HG03521 (cell line): ENCODE measurements around the gene NARS2.
"Not testable (repeated sequence)": the region's sequence is repeated elsewhere in the genome, so short reads cannot be mapped to it uniquely, and the experiment has no call there.

ENCODE experiments used
- ATAC-seq: cut with Tn5 transposase; IDR thresholded peaks from one replicate; pipeline ENCODE4 v1.9.1; 2021; ENCODE audit warnings: mild to moderate bottlenecking, moderate library complexity; ENCODE audit not compliant: unreplicated experiment

The NARS2 gene

DNA sequence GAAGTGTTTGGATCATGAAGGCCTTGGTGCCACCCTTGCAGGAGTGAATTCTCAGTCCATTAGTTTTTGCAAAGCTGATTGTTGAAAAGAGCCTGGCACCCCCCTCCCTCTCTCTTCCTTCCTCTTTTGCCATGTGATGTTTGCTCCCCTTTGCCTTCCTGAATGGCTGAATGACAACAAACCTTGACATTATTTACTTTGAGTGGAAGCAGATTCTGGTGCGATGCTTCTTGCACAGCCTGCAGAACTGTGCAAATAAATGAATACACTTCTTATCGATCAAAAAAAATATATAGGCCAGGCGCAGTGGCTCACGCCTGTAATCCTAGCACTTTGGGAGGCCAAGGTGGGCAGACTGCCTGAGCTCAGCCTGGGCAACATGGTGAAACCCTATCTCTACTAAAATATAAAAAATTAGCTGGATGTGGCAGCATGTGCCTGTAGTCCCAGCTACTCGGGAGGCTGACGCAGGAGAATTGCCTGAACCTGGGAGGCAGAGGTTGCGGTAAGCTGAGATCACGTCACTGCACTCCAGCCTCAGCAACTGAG, 2.0 kb upstream of the NARS2 start:
- no peak for ATAC-seq

DNA sequence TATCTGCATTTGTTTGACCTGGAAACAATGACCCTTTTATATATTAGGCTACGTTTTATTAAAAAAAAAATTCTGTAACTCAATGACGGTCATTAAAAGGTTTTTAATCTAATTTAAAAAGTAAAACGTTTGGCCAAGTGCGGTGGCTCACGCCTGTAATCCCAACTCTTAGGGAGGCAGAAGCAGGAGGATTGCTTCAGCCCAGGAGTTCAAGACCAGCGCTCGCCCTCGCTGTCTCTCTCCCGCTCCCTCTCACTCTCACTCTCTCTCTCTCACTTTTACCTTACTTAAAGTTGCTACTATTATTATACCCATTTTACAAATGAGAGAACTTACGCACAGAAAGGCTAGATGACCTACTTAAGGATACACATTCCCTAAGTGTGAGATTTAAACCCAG, 814 bp upstream of the NARS2 start:
- no peak for ATAC-seq

DNA sequence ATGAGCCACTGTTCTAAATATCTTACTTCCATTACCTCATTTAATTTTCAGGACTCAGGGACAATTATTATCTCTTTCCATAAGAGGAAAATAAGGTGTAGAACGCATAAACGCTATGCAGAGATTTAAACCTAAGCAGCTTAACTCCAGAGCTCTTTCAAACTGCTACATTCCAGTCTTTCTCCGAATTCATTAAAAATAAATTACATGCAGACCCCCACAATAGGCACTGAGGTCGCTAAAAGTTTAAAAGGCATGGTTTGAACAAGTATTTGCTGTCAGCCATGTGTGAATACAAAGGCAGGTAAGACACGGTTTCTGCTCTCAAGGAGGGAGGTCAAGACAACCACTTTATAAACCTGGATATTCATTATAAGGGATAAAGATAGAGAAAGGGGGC, 983 bp downstream of the NARS2 start:
- no peak for ATAC-seq

DNA sequence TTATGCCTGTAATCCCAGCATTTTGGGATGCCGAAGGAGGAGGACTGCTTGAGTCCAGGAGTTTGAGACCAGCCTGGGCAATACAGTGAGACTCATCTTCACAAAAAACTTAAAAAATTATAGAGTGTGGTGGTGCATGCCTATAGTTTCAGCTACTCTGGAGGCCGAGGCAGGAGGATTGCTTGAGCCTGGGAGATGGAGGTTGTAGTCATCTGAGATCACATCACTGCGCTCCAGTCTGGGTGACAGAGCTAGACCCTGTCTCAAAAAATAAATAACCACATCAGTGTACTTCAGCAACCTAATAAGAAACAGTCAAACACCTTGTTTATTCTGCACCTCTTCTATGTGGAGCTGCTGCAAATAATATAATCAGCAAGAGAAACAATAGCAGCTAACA, 1.4 kb downstream of the NARS2 start:
- no peak for ATAC-seq

DNA sequence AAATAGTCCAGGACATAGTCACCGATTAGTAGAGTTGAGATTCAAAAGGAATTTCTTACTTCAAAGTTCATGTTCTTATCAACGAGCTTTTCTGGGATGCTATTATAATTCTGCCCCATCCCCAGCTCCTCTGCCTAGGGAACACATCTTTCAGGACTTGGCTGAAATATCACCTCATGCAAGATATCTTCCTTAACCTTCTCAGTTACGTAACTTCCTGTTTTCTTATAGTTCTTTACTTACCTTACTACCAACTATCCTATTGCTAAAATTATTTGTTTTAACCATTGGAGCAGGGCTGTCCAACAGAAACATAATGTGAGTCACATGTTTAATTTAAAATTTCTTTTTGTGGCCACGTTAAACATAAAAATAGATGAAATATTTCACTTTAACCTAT, 2.3 kb downstream of the NARS2 start:
- no peak for ATAC-seq

DNA sequence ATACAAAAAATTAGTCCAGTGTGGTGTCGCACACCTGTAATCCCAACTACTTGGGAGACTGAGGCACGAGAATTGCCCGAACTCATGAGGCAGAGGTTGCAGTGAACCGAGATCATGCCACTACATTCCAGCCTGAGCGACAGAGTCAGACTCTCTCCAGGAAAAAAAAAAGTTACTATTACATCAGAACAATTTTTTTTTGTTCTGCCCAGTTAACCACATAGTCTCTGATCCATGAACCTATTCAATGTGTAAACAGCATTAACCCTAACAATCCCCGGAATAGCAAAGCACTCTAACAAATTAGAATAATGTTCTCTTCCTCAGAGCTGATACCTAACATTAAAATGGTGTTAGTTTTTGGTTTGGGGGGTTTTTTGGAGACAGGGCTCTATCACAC, 4.6 kb downstream of the NARS2 start:
- ATAC-seq, result no peak

DNA sequence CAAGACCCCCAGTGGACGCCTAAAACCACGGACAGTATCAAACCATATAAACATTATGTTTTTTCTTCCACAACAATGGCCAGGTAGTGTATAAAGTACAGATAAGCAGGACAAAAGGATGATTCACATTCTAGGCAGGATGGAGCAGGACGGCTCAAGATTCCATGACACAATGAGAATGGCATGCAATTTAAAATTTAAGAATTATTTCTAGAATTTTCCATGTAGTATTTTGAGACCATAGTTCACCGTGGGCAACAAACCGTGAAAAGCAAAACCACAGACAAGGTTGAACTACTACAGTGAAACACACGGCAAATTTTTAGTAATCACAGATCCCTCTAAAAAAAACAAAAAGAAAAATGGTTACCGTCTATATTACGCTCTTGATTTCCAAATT, 7.5 kb downstream of the NARS2 start:
- ATAC-seq, result no peak

DNA sequence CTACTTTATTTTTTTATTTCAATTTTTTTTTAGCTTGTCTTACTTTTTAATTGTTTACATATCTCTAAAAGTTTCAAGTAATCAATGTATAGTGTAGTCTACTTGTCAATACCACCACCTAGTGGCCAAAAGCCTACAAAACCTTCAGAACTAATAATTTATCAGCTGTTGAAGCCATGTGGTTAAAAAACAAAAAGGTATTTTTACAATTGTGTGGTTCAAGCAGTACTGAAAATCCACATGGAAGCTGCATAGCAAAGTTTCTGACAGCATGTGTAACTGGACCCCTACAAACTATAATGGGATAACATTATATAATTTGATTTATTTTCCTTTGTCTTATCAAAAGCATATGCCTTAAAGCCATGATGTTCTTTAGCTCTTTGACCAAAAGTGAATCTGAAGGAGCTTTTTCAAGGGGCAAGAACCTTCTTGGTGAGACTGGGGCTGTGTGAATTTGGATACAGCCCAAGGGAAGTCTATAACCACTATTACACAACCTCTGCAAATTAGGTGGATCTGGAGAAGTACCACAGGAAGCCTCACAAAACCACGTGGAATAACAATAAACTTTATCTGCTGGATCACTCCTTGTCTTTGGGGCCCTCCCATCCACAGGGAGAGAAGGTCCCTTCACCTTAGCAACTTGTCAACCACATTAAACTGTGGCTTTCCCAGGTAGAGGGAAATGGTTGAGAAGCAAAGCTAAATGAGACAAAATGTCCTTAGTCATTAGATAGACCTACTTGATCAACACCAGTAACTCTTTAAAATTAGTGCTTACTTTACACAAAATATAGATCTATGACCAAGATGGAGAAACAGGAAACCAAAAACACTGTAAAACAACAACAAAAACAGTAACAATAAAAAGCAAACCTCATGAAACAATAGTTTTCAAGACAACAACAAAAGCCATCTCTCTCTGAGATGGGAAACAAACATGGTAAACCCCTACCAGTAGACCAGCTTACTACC, 9.9 kb downstream of the NARS2 start:
- ATAC-seq, result no peak

DNA sequence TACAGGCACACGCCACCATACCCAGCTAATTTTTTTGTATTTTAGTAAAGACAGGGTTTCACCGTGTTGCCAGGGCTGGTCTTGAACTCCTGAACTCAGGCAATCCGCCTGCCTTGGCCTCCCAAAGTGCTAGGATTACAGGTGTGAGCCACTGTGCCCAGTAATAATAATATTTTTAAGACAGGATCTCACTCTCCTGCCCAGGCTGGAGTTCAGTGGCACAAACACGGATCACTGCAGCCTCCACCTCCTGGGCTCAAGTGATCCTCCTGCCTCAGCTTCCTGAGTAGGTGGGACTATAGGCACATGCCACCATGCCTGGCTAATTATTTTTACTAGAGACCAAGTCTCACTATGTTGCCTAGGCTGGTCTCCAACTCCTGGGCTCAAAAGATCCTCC, 10.6 kb downstream of the NARS2 start:
- not testable (repeated sequence) for ATAC-seq

DNA sequence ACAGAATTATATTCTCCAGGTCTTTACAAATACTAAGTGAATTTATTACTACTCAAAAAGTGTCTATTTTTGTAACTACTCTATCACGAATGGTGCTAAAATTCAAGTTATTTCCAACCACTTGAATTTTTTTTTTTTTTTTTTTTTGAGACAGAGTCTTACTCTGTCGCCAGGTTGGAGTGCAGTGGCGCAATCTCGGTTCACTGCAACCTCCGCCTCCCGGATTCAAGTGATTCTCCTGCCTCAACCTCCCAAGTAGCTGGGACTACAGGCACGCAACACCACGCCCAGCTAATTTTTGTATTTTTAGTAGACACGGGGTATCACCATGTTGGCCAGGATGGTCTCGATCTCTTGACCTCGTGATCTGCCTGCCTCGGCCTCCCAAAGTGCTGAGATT, 11.6 kb downstream of the NARS2 start:
- ATAC-seq, result not testable (repeated sequence)

DNA sequence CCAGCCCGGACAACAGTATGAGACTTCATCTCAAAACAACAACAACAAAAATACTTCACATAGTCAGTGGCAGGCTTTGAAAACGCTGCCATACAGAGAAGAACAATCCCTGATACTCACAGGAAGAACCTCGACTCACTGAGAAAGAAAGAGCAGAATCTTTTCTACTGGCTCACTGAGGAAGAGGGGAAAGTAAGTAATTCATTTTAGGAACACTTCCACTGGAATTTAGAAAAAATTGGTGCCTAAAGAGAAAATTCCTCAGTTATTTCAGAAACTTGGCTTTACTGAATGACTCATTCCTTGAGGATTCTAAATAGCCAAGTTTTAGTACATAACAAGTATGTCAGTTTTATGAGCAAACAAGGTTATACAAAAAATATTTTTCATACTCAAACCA, 12.3 kb downstream of the NARS2 start:
- ATAC-seq, result no peak

DNA sequence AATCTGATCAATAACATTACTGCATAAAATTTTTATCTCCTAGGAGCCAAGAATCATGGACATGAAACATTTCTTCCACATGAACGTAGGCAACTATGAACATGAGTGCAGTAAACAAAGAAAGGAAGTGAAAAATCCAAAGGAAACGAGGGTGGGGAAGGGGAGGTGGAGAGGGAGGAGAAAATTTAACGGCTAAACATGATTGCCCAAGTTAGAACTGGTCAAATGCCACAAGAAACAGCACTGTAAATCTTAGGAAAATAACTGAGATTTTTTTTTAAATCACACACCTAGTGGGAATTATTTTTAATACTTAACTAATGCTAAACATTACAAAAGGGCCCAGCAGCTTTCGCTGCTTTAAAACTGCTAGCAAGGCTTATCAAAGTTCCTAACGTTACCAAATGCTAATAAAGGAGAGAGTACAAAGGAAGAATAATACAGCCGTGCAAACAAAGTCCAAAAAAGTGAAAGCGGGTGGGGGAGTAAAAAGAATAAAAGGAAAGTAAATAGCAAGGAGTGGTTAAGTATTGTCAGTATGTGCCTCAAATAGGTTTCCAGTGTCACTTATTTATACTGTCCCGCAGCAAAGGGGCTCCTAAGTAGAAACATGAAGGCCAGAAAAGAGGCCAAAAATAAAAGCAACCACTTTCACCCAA, 13.7 kb downstream of the NARS2 start:
- no peak for ATAC-seq

DNA sequence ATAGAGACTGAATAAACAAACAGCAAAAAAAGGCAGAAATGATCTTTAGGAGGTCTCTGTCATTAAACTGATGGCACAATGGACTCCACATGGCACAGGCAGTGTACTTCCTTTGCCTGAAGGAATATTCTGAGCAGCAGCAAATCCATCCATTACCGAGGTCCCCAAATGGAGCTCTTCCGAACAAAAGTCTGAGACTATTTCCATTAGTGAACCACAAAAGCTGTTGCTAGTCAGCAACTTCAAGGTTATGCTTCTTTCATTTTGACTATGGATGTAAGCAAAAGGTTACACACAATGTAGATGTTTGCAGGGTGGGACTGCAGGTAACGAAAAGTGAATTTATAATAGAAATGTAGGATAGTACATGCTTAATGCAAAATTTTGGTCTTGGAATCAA, 14.5 kb downstream of the NARS2 start:
- ATAC-seq, result no peak

DNA sequence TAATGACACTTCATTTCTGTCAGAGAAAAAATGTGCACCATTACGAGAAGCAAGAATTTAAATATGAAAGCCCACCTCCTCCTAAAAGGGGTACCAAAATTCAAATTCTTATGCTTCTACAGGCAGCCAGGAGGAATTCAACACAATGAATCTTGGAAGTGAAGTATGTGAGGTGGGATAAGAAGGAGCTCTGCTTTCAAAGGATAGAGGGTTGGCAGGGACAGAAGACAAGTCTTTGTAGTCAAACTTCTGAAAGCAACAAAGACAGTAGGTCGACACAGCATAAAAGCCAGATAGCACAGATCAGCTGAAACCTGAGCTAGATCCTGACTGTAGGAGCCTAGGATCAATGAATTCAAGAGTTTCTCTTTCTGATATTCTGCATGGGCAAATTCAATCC, 17.4 kb downstream of the NARS2 start:
- ATAC-seq, result no peak

DNA sequence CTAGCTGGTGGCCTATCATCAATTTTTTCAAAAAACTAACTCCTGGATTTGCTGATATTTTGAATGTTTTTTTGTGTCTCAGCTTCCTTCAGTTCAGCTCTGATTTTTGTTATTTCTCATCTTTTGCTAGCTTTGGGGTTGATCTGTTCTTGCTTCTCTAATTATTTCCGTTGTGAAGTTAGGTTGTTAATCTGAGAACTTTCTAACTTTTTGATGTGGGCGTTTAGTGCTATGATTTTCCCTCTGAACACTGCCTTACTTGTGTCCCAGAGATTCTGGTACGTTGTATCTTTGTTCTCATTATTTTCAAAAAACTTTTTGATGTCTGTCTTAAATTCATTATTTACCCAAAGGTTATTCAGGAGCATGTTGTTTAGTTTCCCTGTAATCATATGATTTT, 19.1 kb downstream of the NARS2 start:
- ATAC-seq, result no peak

DNA sequence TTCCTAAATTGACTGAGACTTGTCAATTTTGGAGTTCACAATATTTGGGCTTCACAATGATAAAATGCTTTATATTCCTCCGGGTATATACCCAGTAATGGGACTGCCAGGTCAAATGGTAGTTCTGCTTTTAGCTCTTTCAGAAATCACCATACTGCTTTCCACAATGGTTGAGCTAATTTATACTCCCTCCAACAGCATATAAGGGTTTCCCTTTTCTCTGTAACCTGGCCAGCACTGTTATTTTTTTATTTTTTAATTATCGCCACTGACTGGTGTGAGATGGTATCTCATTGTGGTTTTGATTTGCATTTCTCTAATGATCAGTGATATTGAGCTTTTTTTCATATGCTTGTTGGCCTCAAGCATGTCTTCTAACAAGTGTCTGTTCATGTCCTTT, 21.8 kb downstream of the NARS2 start:
- no peak for ATAC-seq

DNA sequence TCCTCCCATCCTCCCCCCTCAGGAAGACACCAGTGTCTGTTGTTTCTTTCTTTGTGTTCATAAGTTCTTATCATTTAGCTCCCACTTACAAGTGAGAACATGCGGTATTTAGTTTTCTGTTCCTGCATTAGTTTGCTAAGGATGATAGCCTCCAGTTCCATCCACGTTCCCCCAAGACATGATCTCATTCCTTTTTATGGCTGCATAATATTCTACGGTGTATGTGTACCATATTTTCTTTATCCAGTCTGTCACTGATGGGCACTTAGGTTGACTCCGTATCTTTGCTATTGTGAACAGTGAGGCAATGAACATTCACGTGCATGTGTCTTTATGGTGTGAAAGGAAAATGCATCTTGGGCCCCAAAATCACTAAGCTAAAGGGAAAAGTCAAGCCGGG, 22.5 kb downstream of the NARS2 start:
- ATAC-seq, result not testable (repeated sequence)

DNA sequence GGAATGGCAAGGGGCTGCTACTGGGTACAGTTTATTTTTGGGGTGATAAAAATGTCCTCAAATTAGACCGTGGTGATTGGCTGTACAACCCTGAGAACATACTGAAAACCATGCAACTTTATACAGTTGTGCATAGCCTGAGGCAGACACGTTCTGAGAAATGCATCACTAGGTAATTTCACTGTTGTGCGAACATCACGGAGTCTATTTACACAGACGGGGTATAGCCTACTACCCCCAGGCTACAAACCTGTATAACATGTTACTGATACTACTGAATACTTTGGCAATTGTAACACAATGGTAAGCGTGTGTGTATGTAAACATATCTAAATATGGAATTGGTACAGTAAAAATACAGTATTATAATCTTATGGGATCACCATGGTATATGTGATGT, 23.6 kb downstream of the NARS2 start:
- ATAC-seq, result no peak

DNA sequence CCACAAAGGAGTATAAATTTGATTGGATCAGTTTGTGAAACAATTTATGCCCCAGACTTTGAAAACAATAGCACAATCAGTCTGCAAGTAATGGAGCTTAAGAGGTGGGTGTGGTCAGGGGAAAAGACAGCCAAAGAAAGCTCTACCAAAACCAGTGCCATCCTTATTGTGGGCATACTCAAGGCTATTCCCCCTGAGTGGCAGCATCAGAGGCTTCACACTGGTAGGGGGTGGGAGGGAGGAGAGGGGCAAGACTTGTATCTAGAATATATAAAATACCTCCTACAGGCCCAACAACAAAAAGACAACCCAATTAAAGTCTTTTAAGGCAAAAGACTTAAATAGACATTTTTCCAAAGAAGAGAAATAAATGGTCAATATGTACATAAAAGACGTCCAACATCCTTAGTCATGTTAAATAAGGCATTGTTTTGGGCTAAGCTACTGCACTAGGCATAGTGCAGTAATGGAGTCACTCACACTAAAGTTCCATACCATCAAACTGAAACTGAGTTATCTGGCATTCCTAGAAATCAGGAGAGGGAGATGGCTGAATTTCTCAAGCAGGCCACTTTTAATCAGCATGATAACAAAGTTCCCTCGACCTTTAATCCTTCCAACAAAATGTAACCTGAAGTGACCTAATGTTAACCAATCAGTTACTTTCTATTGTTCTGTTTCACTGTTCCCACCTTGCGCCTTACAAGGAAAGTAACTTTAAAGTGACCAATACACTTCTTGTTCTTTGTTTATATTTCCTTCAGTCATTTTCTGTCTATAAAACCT, 24.8 kb downstream of the NARS2 start:
- no peak for ATAC-seq

DNA sequence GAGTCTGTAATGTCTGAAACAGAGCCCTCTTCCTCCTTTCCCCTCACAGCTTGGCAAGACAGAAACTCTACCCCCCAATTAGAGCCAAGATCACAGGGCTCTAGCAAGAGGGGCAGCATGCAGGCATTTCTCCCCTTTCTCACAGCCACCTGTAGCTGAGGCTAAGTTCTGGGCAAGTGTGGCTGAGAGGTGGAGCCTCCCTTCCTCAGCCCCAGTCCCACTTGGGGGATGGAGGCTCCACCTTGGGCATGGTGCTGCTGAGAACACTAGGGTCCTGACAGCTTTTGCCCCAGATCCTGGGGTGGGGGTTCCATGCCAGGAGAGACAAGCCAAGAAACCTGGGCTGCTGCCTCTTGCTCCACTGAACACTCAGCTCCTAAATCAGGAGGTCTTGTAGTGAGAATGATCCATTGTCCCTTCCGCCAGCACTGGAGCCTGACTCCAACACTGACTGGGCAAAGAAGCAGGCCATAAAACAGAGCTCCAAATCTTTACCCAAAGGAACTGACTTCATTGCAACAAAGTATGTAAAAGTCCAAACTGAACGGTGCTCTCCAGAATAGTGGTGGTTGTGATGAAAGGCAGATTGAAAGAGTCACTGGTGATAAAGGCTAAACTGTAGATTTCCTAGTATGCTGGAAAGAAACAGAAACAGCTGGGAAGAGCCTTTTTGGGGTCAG, 25.6 kb downstream of the NARS2 start:
- ATAC-seq, result no peak
